Suprapubic skin (tissue), 4 donors: Measurements from ENCODE around the gene DDX47.

Experiments used
- POLR2A ChIP-seq, 2 donors: fragments of 450-650 bp; IDR thresholded peaks; one replicate each; pipeline ENCODE4 v1.6.1; 2017; ENCODE audit warnings: antibody characterized with exemption in 2 of 2, mild to moderate bottlenecking in 2 of 2, moderate library complexity in 2 of 2
- POLR2AphosphoS5 ChIP-seq, 3 donors: sonication (generic); formaldehyde crosslinking; IDR thresholded peaks; one replicate each; pipeline ENCODE4 v1.6.1; 2017; ENCODE audit warnings: antibody characterized with exemption in 3 of 3
- TF ChIP-seq, protein P1 (sequence below), 2 donors: fragments of 200-600 bp in 1 of 2; fragments of 450-650 bp in 1 of 2; sonication (generic) in 1 of 2; IDR thresholded peaks; one replicate each; pipeline ENCODE4 v1.5.1; 2016 to 2019; ENCODE audit warnings: antibody characterized with exemption in 2 of 2, mild to moderate bottlenecking in 1 of 2, moderate library complexity in 1 of 2

DNA sequence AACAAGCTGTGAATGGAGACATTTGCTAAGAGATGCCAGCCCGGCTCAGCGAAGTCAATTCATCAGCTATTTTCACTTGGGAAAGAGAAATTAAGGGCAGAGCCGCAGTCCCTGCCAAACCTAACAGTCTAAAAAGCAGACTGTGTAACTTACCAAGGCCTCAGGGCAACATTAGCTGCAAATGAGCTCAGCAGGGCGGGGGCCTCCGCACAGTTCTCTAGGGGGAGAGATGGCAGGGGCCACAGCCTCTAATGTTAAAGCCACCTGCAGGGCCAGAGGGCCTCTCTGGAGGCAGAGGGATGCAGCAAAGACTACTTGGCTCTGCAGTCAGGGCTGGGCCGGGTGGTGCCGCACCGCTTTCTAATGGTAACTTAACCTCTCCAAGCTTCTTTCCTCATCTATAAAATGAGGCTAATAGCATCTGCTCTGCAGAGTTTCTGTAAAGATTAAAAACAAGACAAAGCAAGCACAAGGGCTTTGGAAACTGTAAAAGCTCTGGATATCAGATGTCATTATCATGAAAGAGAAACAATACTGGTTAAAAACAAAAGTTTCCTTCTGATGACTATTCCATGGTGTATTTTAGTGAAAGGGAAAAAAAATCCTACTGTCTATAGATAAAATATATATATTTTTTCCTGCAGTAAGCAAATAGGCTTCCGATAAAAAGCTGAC, 64.8 kb downstream of the DDX47 start:
- TF ChIP-seq POLR2AphosphoS5 (IDR thresholded peaks at IDR 0.05) (no peak), POLR2A (IDR thresholded peaks at IDR 0.05) (no peak)
- TF ChIP-seq, protein P1, sequence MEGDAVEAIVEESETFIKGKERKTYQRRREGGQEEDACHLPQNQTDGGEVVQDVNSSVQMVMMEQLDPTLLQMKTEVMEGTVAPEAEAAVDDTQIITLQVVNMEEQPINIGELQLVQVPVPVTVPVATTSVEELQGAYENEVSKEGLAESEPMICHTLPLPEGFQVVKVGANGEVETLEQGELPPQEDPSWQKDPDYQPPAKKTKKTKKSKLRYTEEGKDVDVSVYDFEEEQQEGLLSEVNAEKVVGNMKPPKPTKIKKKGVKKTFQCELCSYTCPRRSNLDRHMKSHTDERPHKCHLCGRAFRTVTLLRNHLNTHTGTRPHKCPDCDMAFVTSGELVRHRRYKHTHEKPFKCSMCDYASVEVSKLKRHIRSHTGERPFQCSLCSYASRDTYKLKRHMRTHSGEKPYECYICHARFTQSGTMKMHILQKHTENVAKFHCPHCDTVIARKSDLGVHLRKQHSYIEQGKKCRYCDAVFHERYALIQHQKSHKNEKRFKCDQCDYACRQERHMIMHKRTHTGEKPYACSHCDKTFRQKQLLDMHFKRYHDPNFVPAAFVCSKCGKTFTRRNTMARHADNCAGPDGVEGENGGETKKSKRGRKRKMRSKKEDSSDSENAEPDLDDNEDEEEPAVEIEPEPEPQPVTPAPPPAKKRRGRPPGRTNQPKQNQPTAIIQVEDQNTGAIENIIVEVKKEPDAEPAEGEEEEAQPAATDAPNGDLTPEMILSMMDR (IDR thresholded peaks at IDR 0.05) = no peak
